Omental fat pad (tissue), 4 donors: ENCODE data around the gene SCAP. TPM values are rescaled to one million over a fixed set of nuclear protein-coding genes. Genes with fewer than 3 reads are reported as not detected.

Source experiments
- ATAC-seq: fragments of 150-250 bp; one replicate; pipeline ENCODE4 v1.9.1; 2016; ENCODE audit warnings: mild to moderate bottlenecking, moderate library complexity; ENCODE audit not compliant: low FRiP score
- DNase-seq: peaks from one replicate; pipeline ENCODE4 v3.0.0-alpha.2; 2019; ENCODE audit warnings: low spot score
- total RNA-seq, 4 donors: library from RNA; depleted of rRNA; stranded (reverse); fragments of >200 nt; gene quantifications; one replicate each; pipeline ENCODE4 v1.1.0, GENCODE V29; 2016
- TF ChIP-seq, protein P1 (sequence below), 3 donors: fragments of 450-650 bp; IDR thresholded peaks; one replicate each; pipeline ENCODE4 v1.5.1; 2016 to 2017; ENCODE audit warnings: antibody characterized with exemption in 3 of 3, mild to moderate bottlenecking in 3 of 3, moderate library complexity in 2 of 3

The SCAP gene
- total RNA-seq, 4 donors from 2014 or later, result 57.7 to 83.2 (median 78.7) TPM

DNA sequence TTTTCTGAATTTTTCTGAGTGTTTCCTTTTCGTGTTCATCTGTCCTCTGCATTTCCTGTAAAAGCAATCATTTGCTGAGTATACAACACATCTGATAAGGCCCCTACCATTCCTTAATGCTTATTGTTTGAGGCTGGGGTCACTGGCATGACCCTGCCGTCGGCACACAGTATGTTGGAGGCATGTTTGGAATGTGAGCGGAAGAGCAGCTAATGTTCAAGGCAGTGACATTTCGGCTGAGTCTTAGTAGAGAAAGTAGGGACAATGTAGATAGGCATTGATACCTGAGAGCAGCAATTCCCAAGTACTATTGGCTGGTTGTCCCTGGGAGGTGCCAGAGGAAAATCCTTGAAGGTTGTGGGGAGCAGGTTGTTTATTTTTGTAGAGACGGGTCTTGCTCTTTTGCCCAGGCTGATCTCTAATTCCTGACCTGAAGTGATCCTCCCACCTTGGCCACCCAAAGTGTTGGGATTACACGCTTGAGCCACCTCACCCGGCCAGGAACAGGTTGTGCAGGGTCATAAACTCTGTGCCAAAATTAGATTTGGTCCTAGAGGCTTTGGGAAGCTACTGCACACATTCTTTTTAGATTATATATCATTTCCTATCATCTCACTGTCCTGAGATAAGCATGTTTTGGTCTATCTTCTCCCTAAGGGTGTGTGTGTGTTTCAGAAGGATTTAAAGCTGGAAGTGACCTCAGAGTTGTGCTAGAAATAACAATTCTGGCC is 81.4 kb downstream of the SCAP start:
- ATAC-seq, result no peak
- TF ChIP-seq, protein P1, sequence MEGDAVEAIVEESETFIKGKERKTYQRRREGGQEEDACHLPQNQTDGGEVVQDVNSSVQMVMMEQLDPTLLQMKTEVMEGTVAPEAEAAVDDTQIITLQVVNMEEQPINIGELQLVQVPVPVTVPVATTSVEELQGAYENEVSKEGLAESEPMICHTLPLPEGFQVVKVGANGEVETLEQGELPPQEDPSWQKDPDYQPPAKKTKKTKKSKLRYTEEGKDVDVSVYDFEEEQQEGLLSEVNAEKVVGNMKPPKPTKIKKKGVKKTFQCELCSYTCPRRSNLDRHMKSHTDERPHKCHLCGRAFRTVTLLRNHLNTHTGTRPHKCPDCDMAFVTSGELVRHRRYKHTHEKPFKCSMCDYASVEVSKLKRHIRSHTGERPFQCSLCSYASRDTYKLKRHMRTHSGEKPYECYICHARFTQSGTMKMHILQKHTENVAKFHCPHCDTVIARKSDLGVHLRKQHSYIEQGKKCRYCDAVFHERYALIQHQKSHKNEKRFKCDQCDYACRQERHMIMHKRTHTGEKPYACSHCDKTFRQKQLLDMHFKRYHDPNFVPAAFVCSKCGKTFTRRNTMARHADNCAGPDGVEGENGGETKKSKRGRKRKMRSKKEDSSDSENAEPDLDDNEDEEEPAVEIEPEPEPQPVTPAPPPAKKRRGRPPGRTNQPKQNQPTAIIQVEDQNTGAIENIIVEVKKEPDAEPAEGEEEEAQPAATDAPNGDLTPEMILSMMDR (IDR thresholded peaks at IDR 0.05), result no peak
- DNase-seq, result no peak

DNA sequence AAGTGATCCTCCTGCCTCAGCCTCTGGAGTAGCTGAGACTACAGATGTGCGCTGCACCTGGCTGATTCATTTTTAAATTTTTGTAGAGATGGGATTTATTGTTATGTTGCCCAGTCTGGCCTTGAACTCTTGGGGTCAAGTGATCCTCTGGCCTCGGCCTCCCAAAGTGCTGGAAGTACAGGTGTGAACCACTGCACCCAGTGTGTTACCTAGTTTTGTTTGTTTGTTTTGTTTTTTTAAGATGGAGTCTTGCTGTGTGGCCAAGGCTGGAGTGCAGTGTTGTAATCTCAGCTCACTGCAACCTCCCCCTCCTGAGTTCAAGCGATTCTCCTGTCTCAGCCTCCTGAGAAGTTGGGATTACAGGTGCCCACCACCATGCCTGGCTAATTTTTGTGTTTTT is 82.8 kb downstream of the SCAP start:
- no peak for ATAC-seq
- DNase-seq, result no peak
- TF ChIP-seq, protein P1 (IDR thresholded peaks at IDR 0.05), result no peak

DNA sequence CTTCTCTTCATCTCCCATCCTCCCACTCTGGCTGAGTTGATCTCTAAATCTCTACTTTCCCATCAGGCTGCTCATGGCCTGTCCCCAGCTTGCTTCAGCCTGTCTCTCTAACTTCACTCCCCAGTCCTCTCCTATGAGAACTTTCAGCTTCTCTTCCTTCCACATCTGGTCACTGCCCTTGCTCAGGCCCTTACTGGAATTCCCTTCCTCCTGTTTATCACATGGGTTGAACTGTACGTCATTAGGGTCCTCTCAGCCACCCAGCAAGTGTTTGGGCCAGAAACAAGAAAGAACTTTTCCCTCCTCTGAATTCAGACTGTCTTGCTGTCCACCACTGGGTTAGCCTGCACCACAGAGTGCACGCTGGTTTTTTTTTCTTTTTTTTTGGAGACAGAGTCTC is 89.9 kb downstream of the SCAP start:
- TF ChIP-seq, protein P1 (IDR thresholded peaks at IDR 0.05), result no peak
- ATAC-seq, result no peak
- DNase-seq, result no peak

DNA sequence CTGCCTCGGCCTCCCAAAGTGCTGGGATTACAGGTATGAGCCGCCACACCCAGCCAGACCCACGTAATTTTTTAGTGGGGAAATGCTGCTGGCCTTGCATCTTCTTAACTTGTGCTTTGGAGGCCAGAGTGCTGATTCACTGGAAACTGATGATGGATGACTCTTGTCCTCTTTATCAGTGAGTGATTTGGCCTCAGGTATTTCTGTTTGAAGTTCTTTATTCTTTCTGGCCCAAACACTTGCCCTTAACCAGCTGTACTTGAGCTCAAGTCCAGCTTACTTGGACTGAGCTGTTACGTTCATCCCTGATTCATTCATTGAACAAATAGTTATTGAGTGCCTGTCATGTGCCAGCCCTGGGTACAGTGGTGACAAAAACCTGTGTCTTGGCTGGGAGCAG is 90.7 kb downstream of the SCAP start:
- ATAC-seq (peak; percentile 24), DNase-seq (no peak)
- TF ChIP-seq, protein P1 (IDR thresholded peaks at IDR 0.05), result no peak

DNA sequence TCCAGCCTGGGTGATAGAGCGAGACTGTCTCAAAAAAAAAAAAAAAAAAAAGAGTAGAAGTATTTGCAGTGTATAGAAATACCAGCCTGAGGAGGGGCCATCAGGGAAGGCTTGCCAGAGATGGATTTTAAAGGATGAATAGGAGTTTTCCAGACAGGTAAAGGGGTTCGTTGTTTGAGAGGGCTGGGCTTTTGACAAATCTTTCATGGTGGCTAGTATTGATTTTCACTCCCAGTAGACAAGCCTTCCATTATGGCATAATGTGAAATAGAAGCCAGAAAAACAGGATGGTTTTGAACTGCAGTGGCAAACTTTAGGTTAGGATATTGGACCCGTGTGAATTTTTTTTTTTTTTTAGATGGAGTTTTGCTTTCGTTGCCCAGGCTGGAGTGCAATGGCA is 91.3 kb downstream of the SCAP start:
- TF ChIP-seq, protein P1 (IDR thresholded peaks at IDR 0.05), result no peak
- no peak for DNase-seq
- ATAC-seq, result no peak

DNA sequence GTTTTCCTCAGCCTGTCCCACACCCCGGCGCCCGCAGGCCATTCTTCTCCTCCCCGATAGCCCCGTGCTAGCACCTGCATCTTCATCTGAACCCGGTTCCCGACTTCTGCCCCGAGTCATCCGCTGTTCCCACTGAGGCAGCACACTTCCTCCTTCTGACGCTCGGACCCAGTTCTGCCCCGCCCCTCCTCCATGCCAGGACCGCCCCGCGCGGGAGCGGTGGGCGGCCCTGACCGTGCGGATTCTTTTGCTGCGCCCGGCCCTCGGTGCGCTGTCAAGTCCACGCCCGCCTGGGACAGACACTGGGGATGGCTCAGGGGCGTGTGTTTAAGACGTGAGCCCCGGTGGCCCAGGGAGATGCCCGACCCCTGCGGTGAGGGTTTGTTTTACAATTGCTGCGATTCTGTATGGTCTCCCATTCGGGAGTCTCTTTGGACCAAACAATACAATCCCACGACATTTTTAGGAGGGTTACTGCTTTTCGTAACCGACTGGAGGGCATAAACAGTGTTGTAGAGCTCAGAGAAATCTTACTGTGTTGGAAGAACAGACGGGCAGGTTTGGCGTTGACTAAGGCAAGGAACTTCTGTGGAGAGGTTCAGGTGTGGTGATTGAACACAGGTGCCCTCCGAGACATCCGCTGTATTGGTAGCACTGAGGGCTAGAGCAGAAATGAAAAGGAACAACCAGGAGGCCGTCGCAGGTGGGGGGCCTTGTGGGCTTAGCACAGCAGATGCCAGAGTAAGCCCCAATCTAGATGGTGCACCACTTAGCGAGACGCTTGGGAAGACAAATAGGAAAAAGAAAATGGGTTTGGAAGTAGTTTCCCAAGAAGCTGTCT is 94.2 kb downstream of the SCAP start:
- TF ChIP-seq, protein P1 (IDR thresholded peaks at IDR 0.05), result no peak
- ATAC-seq (peak; percentile 80), DNase-seq (peak; percentile 62)
